Fibroblast of villous mesenchyme (primary cell): ENCODE measurements around the gene MST1. TPM values are rescaled to one million over a fixed set of nuclear protein-coding genes. Genes with fewer than 3 reads are reported as not detected.

ENCODE experiments used
- DNase-seq: peaks from one replicate; pipeline ENCODE4 v3.0.0-alpha.2; 2010; ENCODE audit warnings: low read depth
- H3K4me3 ChIP-seq: 2 replicates; pipeline ENCODE4 v1.5.1; 2011; ENCODE audit warnings: low read depth, mild to moderate bottlenecking, low read length
- total RNA-seq: library from RNA; depleted of rRNA; stranded (reverse); fragments of >200 nt; gene quantifications from 2 replicates; pipeline ENCODE4 v1.2.3, GENCODE V29; 2012
- TF ChIP-seq, protein P1 (sequence below): IDR thresholded peaks from 2 replicates; pipeline ENCODE4 v1.5.1; 2012; ENCODE audit warnings: low read depth, mild to moderate bottlenecking, low read length; ENCODE audit not compliant: insufficient read depth

The MST1 gene
- total RNA-seq, 1 donor: 1.7 TPM

DNA sequence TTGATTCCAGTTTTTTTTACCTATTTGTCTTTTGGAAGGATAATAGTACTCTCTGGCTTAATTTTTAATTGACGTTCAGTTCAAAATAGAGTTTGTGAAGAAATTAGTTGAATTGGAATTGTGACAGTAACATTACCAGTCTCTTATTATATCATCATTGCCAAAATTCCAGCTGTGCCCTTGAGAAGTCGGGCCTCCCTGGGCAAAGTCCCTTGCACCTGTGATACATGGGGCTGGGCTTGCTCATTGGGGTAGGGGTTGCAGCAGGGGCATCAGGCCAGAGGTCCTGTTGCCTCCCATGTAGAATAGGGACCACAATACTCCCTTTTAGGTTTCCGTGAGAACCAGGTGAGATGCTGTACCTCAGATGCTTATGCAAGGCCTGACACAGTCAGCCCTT lies 43.0 kb downstream of the MST1 start:
- no peak overlapping the region for H3K4me3 ChIP-seq
- TF ChIP-seq, protein P1, sequence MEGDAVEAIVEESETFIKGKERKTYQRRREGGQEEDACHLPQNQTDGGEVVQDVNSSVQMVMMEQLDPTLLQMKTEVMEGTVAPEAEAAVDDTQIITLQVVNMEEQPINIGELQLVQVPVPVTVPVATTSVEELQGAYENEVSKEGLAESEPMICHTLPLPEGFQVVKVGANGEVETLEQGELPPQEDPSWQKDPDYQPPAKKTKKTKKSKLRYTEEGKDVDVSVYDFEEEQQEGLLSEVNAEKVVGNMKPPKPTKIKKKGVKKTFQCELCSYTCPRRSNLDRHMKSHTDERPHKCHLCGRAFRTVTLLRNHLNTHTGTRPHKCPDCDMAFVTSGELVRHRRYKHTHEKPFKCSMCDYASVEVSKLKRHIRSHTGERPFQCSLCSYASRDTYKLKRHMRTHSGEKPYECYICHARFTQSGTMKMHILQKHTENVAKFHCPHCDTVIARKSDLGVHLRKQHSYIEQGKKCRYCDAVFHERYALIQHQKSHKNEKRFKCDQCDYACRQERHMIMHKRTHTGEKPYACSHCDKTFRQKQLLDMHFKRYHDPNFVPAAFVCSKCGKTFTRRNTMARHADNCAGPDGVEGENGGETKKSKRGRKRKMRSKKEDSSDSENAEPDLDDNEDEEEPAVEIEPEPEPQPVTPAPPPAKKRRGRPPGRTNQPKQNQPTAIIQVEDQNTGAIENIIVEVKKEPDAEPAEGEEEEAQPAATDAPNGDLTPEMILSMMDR: no peak
- DNase-seq: no peak

DNA sequence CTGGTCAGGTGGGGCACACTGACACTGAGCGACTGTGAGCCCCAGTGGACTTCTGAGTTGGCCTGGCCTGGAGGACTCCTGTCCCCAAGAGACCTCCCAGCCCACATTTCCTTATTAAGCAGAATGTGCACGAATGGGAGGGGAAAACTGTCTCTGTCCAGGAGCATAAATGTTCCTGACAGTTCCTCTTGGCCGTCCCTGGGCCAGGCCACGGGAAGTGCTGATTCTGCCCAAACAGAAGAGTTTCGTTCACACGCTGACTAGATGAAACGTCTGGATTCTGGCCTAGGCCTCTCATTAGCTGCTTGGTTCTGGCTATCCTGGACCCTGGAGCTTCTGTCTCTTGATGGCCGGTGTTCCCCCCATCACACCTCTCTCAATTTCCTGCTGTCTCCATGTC lies 44.6 kb downstream of the MST1 start:
- H3K4me3 ChIP-seq: no peak overlapping the region
- TF ChIP-seq, protein P1: no peak
- DNase-seq: no peak

DNA sequence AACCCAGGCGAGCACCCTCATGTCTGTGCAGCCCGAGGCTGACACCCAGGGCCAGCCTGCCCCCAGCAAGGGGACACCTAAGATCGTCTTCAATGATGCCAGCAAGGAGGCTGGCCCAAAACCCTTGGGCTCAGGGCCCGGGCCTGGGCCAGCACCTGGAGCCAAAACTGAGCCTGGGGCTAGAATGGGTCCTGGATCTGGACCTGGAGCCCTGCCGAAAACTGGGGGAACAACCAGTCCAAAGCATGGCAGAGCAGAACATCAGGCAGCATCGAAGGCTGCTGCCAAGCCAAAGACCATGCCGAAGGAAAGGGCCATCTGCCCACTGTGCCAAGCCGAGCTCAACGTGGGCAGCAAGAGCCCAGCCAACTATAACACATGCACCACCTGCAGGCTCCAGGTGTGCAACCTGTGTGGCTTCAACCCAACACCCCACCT lies 46.5 kb downstream of the MST1 start:
- TF ChIP-seq, protein P1: no peak
- no peak for DNase-seq
- H3K4me3 ChIP-seq: no peak overlapping the region

DNA sequence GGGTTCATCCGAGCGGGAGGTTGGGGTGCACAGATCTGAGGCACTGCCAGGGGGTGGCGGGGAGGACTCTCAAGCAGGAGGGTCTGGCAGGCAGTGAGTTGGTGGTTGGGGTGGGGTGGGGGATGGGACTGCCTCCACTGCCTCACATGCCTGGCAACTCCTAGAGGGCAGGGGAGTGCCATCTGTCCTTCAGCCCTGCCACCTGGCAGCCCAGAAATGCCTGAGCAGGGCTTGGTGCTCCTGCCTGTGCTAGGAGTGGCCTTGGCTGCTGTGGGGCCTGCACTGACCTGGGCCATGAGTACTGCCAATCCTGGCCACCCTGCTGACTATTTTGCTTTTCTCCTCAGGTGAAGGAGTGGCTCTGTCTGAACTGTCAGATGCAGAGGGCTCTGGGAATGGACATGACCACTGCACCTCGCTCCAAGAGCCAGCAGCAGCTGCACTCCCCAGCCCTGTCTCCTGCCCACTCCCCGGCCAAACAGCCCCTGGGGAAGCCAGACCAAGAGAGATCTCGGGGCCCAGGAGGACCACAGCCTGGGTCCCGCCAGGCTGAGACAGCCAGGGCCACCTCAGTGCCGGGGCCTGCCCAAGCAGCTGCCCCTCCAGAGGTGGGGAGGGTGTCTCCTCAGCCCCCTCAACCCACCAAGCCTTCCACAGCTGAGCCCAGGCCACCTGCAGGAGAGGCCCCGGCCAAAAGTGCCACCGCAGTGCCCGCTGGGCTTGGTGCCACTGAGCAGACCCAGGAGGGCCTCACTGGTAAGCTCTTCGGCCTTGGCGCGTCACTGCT lies 47.2 kb downstream of the MST1 start:
- TF ChIP-seq, protein P1: no peak
- H3K4me3 ChIP-seq: no peak overlapping the region
- DNase-seq: no peak

DNA sequence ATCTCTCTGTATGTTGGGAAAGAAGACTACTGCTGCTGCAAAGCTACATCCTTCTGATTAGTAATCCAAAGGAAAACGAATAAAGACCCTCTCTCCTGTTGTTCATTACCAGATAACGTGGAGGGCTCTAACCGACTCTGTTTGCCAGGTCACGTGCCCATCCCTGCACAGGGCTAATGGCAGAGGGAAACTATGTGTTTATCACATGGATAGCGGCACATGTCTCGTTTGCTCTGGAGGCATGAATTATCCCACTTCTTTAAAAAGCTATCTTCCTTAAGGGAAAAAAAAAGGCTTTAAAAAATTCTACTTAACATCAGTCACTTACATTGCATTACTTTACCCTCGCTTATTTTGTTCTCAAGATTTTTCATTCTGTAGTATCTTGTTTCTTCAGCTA lies 48.0 kb downstream of the MST1 start:
- no peak overlapping the region for H3K4me3 ChIP-seq
- DNase-seq: no peak
- TF ChIP-seq, protein P1: no peak

DNA sequence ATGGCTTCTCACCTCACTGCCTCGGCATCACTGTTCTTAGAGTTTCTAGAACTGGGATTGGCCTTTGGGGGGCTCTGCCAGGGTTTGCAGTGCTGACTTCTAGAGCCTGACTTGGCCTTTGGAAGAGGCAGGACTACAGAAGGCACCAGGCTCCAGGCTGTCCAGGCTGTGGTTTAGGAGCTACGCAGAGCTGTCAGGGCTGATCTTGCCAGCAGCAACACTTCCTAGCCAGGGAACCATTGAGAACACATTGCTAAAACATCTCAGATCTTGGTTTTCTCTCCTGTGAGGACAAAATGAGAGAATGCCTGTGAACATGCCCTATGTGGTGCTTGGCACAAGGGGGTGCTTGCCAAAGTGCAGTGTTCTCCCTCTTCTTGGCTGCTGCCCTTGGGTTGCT lies 49.7 kb downstream of the MST1 start:
- no peak for DNase-seq
- TF ChIP-seq, protein P1: no peak
- H3K4me3 ChIP-seq: no peak overlapping the region

DNA sequence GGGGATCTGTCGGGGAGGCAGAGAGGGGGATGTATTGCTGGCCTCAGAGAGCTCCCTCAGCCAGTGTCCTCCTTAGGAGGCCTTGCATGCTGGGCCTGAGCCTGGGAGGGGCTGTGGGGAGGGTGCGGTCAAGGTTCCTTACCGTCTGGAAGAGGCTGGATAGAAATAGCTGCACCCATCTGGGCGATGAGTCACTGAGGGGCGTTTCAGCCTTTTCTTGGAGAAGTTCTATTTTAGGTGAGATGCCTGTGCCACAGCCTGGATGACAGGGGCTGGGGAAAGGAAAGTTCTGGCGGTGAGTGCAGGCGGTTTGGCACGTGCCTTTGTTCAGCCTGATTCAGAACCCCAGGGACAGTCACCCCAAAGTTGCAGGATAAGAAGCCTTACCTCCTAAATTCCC lies 50.8 kb downstream of the MST1 start:
- TF ChIP-seq, protein P1: no peak
- no peak overlapping the region for H3K4me3 ChIP-seq
- peak; percentile 52 for DNase-seq
